HG02623 (cell line): ENCODE results near the gene TTLL5.

Experiments used
- ATAC-seq: cut with Tn5 transposase; IDR thresholded peaks from one replicate; pipeline ENCODE4 v1.9.1; 2021; ENCODE audit warnings: moderate library complexity; ENCODE audit not compliant: unreplicated experiment

Gene TTLL5

DNA sequence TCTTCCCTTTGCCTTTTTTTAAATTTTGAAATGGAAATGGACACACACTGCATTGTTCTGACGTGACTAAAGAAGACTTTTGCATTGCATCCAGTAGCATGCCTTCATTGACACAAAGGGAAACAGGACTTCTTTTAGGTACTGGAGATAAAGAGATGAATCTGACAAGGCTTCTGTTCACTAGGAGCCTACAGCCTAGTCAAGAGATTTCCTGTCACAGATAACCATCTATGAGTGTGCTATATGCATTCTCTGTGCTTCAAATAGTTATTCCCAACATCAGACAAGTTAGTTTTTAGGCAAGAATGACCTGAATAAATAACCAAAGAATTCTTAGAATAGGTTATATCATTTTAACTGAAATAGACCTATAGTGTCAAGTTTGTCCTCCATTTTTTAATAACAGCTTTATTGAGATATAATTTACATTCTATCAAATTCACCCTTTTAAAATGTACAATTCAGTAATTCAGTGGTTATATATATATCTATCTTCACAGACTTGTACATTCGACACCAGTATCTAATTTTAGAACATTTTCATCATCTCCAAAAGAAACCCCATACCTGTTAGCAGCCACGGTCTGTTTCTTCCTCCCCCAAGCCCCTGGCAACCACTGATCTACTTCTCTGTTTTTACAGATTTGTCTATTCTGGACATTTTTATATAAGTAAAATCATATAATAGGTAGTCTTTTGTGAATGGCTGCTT, 122.7 kb downstream of the TTLL5 start:
- ATAC-seq = no peak

DNA sequence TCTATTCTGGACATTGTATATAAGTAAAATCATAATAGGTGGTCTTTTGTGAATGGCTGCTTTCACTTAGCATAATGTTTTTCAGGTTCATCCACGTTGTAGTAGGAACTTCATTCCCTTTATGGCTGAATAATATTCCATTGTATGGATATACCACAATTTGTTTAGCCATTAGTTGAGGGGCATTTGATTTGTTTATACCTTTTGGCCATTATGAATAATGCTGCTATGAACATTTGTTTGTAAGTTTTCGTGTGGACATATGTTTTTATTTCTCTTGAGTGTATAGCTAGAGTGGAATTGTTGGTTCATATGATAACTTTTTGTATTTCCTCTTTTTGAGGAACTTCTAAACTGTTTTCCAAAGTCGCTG, 123.3 kb downstream of the TTLL5 start:
- no peak for ATAC-seq

DNA sequence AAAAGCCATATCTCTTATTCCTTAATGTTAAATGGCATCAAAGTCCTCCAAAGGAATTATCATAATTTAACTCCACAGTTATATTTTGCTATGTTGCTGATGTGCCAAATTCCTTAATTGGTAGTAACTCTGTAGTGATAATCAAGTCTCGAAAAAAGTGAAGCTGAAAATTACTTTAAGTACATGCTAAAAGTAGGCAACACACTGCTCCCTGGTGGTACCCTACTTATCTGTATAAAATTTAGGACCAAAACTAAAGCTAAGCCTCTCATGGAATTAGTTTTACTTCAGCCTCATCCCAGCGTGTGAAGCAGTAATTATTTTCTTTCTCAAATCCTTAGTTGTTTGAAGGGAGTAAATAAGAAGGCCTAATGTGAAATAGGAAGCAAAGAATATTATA, 132.8 kb downstream of the TTLL5 start:
- no peak for ATAC-seq

DNA sequence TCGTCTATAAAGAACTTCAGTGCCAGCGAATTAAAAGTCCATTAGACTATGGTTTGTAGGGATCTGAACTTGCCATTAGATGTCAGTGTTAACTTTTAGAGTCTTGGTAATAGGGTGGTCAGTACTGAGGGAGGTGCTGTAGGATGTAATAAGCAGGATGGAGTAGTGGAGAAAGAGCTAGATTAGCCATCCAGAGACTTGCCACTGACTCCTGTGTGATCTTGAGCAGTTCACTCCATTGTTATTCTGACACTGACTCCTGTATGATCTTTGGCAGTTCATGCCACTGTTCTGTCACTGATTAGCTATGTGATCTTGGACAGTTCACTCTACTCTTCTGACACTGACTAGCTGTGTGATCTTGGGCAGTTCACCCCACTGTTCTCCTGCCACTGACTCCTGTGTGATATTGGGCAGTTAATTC, 133.6 kb downstream of the TTLL5 start:
- no peak for ATAC-seq

DNA sequence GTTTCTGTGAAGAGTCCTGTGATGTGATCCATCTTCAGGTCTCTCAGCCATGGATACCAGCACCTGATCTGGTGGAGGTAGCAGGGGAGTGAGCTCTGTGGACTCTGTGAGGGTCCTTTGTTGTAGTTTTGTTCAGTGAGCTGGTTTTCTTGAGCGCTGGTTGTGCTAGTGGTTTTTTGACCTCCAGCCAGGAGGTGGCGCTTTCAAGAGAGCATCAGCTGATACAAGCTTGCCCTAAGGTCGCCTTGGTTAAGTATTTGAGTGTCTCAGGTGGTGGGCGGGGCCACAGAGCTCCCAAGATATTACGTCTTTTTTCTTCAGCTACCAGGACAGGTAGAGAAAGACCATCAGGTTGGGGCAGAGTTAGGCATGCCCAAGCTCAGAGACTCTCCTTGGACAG, 139.7 kb downstream of the TTLL5 start:
- no peak for ATAC-seq

DNA sequence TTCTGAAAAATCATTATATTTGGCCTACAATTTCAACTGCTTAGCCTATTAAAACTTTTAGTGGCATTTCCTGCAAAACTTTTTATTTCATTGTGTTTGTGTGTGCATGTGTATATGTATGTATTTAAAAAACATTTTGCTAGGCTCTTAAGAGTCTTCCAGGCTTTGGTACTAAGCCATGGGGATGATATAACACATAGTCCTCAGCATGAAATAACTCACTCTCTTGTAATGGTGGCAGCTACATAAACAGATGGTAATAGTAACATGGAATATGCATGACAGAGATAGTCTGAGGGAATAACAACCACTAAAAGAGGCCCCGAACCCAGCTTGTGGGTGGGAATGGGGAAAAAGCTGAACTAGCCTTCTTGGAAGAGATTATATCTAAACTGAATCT, 141.4 kb downstream of the TTLL5 start:
- ATAC-seq = no peak

DNA sequence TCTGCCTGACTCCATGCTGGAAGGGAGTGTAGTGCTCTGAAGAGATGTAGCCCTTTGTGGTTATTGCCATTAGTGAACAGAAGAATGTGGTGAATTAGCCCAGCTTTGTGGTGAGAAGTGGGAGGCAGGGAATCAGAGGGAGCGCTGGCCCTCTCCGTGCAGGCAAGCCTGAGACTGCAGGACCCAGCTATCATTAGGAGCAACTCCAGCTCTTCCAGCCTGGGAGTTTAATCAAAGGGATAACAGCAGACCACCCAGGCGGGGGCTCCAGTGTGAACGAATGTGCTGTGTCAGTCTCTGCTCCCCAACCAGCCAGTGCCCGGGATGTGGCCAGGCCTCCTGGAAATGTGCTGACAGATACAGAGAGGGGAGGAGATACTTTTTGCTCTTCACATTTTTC, 142.7 kb downstream of the TTLL5 start:
- ATAC-seq = no peak

DNA sequence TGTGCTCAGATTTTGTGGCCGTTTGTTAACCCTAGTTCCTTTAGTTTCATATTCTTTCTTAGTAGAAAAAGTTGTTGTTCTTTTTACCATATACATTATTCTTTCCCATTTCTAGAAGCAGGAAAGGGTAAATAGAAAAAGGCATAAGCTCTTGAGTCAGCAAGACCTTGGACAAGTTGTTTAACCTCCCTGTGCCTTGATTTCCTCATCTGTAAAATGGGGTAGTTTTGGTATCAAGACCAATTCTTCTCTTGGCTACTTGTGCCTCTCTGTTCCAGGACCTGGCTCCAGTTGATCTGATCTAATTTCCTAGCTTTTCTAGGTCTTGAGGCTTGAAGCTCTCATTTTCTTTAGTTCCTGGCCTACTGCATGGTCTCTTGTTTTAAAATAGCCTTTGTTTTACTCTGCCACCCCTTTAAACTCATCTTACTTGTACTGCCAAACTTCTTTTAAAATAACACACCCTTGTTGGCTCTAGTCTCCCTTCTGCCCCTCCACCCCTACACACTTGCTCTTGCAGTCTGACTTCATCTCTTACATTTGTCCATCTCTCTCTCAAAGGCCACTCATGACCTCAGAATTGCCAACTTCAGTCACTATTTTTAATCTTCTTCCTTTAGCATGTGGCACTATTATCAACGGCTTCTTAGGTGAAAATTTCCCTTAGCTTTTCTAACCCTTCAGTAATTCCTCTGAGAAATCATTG, 143.7 kb downstream of the TTLL5 start:
- ATAC-seq = no peak

DNA sequence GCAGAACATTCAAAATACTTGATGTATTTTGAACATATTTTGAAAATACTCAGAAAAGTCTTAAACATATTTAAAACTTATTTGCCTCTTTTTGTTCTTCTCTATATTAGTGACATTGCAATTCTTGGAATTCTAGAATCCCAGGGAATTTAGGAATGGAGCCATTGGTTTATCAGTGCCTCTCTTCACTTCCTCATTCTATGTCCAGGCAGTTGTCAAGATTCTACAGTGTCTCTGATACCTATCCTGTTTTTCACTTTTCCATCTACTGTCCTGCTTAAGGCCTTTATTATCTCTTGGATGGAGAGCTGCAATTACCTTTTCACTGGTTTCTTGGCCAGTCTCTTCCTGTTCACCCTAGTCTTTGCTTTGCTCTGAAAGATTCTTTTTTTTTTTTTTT, 144.6 kb downstream of the TTLL5 start:
- ATAC-seq = no peak

DNA sequence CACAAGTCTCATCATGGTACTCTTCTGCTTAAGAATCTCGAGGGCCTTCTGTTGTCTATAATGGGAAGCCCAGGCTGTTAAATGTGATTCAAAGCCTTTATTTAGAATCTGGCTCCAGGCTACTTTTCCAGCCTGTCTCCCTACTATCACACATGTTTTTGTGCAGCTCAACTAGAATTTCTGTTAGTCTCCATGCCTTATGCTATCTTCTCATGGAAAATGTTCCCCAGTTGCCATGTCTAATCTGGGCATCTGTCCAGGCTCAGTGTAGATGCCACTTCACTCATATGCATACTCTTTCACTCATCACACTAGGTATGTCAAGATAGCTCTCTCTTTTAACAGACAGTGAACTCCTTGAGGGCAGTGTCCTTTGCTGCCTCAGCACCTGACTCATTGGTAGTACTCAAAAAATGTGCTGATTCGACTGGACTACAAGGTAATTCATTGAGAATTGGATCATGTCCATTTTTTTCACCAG, 145.3 kb downstream of the TTLL5 start:
- ATAC-seq = no peak

DNA sequence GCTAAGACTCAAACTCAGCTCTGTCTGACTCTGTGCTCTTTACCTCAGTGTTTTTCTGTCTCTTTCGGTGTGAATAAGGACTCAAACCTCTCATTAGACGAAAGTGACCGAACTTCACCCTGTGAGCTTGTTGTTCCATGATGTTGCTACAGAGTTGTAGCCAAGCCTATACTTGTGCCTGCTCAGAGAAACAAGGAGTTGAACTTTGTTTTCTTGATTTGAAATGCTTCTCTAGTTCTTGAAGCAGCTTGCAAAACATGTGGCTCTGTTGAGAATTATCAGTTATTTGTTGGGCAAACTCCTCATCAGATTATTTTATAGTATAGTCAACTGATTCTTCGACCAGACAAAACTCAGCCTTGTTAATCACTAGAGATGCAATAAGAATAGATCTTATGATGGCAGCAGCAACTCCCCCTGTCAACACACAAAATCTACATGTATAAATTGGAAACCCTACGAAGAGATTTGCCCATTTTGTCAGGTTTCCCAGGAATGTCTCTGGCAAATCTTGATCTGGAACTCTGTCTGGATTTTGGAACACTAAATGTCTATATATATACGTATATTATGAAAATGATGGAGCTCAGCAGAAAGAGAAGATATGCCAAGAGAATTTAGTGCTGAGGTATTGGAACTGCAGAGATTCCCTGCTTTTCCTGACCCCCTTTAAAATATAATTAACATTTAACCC, 146.8 kb downstream of the TTLL5 start:
- ATAC-seq = no peak

DNA sequence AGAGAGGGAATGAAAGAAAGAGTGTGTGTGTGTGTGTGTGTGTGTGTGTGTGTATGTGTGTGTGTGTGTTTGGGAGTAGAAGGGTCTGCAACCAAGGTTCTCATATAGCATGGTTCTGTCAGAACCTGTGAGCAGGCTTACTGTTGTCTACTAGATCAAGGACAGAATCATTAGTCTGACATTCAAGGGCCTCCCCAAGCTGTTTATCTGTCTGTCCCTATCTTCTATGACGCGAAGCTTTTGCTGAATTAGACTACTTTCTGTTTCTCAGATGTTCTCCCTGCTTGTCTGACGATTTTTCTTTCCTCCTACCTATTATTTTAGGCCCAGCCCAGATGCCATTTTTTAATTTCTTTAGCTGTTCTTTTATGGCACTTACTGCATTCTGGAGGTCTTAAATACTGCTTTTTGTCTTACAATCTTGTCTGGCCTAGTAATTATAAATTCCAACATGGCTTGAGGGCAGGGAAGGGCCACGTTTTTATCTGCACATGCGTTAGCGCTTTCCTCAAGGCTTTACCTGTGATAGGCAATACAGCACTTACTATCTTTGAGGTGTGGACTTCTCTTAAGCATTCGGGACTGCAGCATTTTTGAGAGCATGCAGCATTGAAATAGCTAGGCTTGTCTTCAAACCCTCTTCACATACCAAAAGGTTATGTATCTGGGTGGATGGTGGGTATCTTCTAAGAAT, 150.2 kb downstream of the TTLL5 start:
- ATAC-seq = no peak

DNA sequence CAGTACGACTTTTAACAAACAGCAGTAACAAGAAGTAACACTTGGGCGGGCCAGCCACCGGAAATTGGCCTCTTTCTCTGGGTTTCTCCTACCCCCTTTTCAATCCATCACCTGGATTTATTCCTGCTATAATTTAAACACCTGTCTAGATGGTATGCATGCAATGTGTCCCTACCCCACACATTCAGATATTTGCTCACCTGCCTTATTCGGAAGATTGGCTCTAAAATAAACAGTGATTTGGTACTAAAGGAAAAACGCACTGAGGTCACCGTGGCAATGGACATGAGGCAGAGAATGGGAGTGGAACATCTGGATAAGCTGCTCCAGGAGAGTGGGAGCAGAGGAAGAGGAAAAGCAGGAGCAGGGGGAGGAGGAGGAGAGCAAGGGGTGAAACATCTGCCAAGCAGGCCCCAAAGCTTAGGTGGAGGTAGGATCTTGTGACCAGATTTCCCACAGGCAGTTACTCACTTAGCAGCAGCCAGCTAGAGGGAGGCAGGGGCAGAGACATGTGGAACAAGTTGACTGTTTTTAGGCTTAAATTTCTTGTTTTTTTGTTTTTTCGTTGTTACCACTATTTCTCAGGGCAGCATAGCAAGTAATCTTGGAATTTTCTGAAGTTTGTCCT, 150.9 kb downstream of the TTLL5 start:
- no peak for ATAC-seq

DNA sequence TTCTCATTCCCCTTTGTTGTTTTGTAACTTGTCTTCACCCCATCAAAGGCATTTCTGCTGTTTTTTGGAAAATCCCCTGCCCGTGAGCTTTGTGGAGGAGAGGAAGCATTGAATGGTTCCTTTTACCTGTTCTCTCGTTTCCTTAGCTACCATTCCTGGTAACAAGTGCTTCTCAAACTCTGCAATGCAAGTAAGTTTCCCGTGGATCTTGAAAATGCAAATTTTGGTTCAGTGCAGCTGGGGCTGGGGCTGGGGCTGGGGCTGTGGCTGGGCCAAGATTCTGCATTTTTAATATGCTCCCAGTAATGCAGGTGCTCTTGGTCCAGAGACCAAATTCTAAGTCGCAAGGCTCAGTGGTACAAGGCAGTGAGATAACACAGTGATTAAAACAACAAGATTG, 151.6 kb downstream of the TTLL5 start:
- ATAC-seq = no peak

DNA sequence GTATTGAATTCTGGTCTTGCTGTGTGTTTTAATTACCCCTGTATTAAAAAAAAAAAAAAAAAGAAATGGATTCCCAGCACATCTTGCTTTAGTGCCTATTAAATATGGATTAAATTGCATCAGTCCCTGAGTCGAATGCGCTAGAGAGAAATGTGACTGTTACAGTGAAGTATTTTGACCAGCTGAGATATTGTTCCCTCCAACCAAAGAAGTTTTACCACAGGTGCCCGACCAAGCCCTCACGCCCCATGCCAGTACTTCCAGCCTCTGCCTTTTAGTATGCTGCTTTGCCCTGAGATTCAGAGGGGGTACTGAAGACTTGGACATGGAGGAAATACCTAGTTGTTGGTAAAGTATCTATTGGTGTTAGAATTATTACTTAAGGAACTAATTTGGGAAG, 159.7 kb downstream of the TTLL5 start:
- ATAC-seq = no peak

DNA sequence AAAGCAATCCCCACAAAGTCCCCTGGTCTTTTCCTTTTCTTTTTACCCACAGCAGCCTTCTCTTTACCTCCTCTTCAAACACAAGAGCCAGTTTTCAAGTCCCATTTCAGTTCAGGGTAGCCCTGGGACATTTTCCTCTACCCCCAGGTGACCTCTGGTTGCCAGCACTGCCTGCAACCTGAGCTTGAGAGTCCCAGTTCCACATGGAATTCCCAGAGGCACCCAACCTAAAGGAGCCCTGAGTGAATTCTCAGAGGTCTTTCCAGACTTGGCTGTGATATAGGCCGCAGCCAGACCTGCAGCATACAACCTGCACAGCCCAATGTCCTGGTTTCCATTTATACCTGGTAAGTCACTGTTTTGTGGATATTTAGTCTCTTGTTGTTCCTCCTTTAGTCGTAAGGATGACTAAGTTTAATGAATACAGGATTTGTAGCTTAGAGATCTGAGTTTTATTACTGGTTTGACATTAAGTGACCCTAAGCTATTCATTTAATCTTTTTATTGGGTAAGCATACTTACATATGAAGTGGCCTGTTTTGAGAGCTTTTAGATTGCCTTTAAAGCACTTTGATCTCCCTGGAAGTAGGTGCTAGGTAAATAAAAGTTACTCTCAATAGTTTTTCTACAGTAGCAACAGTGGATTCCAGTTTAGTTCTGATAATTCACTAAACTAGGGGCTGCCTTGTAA, 160.9 kb downstream of the TTLL5 start:
- ATAC-seq = no peak

DNA sequence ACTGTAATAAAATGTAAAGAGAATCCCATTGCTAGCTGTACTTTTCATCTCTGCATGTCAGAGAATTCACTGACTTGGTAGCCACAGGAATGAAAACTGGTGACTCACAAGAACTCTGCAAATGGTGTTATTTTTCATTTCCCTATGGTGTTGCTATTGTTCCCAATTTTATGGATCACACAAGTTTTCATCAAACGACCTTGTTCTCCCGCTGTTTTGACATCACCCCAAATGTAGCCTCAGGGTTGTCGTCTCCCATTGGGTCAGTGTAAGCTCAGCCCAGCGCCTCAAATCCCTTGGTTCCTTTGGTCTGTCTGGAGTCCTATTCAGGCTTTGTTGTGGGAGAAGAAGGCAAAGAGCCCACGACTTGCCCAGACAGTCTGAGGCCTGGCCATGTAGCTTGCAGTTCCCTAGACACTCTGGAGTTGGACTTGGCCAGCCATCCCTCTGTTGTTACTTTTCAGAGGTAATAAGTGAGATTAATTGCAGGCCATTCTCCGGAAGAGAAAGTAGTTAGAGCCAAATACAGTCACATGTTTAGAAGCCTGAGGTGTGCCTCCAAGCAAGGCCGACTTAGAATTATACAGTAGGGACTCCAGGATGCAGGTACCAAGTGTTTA, 161.6 kb downstream of the TTLL5 start:
- ATAC-seq = no peak

DNA sequence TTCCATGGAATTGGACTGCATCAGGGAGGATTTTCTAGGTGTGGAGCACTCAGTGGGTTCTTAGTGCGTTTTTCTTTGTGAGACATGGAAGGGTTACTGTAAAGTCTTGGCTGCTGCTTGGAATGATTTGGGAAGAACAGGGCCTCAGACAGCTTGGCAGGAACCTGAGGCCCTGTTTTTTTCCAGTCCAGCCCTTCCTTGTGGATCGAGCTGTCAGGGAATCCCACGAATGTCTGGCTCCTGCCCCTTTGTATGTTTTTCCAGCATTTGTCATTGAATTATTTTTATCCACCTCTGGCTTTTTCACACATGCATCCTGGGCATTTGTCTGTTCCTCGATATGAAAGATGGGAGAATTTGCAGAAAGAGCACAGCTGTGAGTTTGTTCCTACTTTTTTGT, 162.3 kb downstream of the TTLL5 start:
- no peak for ATAC-seq

DNA sequence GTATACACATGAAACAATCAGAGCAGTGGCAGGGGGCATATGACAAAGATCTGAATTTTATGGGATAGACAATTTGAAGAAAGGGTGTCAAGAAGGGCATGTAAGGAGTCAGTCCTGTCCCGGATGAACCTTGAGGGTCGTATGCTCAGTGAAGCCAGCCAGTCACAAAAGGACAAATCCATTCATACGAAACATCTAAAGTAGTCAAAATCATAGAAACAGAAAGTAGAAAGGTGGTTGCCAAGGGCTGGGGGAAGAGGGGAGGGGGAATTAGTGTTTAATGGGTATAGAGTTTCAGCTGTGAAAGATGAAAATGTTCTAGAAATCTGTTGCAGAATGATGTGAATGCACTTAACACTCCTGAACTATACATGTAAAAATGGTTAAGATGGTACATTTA, 163.3 kb downstream of the TTLL5 start:
- no peak for ATAC-seq

DNA sequence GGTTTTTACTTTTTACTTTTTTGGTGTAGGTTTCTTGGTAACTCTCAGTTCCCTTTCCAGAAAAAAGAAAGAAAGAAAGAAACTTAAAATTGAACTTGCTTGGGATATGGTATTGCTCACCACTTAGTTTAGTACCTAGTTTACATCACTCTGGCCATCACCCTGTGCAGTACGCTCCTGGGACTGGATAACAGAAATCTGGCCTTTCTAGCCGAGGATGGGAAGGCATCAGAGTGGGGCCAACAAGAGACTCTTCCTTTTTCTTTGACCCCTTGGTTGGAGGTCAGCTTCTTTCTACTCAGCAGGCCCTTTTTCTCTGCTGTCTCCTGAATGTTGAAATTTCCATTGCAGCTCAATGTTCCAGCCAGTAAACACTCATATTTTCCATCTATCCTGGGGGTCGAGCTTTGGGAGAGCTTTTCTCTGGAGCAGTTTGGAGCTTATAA, 164.1 kb downstream of the TTLL5 start:
- no peak for ATAC-seq
